ENCODE measurements around the gene GSAP. TPM values are rescaled to one million over a fixed set of nuclear protein-coding genes. Genes with fewer than 3 reads are reported as not detected.

The GSAP gene
- total RNA-seq, 1 donor from 2014 or later = 1.9 TPM

DNA sequence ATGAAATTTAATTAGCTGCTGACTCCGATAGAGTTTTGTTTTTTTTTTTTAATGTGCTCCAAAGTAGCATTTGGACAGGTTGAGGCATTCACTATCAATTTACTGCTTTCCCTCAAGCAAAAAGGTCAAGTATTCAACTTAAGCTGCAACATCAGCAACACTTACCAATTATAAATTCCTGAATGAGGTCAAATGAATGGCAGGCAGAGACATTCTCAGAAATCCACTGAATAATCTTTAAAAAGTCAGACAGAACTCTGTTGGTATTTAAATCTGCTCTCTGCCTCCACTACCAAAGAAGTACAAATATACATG is 62.8 kb downstream of the GSAP start:
- TF ChIP-seq, protein P1, sequence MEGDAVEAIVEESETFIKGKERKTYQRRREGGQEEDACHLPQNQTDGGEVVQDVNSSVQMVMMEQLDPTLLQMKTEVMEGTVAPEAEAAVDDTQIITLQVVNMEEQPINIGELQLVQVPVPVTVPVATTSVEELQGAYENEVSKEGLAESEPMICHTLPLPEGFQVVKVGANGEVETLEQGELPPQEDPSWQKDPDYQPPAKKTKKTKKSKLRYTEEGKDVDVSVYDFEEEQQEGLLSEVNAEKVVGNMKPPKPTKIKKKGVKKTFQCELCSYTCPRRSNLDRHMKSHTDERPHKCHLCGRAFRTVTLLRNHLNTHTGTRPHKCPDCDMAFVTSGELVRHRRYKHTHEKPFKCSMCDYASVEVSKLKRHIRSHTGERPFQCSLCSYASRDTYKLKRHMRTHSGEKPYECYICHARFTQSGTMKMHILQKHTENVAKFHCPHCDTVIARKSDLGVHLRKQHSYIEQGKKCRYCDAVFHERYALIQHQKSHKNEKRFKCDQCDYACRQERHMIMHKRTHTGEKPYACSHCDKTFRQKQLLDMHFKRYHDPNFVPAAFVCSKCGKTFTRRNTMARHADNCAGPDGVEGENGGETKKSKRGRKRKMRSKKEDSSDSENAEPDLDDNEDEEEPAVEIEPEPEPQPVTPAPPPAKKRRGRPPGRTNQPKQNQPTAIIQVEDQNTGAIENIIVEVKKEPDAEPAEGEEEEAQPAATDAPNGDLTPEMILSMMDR (IDR thresholded peaks at IDR 0.05; ENCODE audit: unreplicated experiment) = no peak
- Mint-ChIP-seq H3K4me3 (ENCODE audit: unreplicated experiment) (no peak overlapping the region), H3K36me3 (ENCODE audit: low read depth, unreplicated experiment) (no peaks in the 10 kb centered on the region), H3K27ac (ENCODE audit: unreplicated experiment) (no peak overlapping the region), H3K27me3 (ENCODE audit: unreplicated experiment) (no peaks in the 10 kb centered on the region), H3K9me3 (ENCODE audit: unreplicated experiment) (no peaks in the 10 kb centered on the region), H3K4me1 (ENCODE audit: unreplicated experiment) (peaks cover 31% of the 10 kb centered on the region)
- DNase-seq (ENCODE audit: low spot score) = no peak

DNA sequence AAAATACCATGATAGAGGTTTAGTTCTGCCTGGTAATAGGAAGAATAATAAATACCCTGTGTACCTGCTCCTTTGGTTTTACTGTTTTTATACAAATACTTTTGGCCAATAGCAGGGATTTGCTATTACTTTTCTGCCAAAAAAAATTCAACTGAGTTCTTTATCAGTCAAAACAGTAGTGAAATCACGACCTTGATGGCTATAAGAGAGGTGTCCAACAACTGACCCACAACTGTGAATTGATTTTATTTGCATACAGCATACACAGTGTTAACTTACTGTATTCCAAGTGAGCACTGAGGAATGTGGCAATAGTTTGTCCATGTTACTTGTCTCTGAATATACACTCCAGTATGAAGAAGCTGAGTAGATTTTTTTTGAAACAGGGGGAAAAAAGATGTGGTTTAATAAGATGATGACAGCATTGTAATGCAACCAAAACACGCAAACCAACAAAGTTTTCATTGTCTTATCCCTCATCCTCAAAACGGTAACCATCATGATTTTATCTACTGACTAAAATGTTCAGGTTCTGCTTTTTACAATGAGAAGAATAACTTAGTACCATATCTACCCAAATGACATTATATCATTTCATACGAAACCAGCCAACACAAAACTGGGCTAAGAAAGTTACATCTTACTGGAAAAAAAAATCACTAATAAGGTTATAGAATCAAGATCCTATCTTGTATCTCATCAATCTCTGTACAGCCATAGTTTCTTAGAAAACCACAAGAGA is 63.3 kb downstream of the GSAP start:
- H3K36me3 Mint-ChIP-seq (ENCODE audit: low read depth, unreplicated experiment) = no peaks in the 10 kb centered on the region
- H3K27ac Mint-ChIP-seq (ENCODE audit: unreplicated experiment) = no peak overlapping the region

DNA sequence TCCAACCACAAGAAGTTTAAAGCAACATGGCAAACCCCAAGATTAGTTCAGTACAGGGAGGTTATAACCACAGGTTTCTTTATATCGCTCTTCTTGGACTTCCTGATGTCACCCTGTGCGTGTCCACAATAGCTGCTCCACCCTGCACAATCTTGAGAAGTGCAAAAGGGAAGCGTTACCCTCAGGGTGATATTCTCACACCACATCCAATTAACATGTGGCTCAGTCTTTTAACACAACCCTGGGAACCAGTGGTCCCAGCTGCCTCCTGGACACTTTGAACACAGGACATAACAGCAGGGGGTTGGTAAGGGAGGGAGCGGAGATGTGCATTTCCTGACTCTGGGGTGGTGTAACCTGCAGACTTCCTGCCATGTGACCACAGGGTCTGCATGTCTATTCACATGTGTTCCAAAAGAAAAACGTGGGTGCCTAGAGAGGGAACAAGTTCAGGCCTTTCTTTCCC is 64.6 kb downstream of the GSAP start:
- Mint-ChIP-seq H3K27me3 (ENCODE audit: unreplicated experiment) (no peaks in the 10 kb centered on the region), H3K9me3 (ENCODE audit: unreplicated experiment) (no peaks in the 10 kb centered on the region), H3K4me3 (ENCODE audit: unreplicated experiment) (peak overlapping the region; percentile 40), H3K27ac (ENCODE audit: unreplicated experiment) (peak overlapping the region; percentile 96), H3K36me3 (ENCODE audit: low read depth, unreplicated experiment) (no peaks in the 10 kb centered on the region), H3K4me1 (ENCODE audit: unreplicated experiment) (peaks cover 40% of the 10 kb centered on the region)
- TF ChIP-seq, protein P1 (IDR thresholded peaks at IDR 0.05; ENCODE audit: unreplicated experiment) = no peak
- peak; percentile 17 for DNase-seq (ENCODE audit: low spot score)

More for the DNA sequence above, 63.3 kb downstream of the GSAP start:
- no peaks in the 10 kb centered on the region for H3K27me3 Mint-ChIP-seq (ENCODE audit: unreplicated experiment)
- no peak overlapping the region for H3K4me3 Mint-ChIP-seq (ENCODE audit: unreplicated experiment)
- H3K4me1 Mint-ChIP-seq (ENCODE audit: unreplicated experiment) = peaks cover 34% of the 10 kb centered on the region
- DNase-seq (ENCODE audit: low spot score) = no peak
- TF ChIP-seq, protein P1 (IDR thresholded peaks at IDR 0.05; ENCODE audit: unreplicated experiment) = no peak
- no peaks in the 10 kb centered on the region for H3K9me3 Mint-ChIP-seq (ENCODE audit: unreplicated experiment)

DNA sequence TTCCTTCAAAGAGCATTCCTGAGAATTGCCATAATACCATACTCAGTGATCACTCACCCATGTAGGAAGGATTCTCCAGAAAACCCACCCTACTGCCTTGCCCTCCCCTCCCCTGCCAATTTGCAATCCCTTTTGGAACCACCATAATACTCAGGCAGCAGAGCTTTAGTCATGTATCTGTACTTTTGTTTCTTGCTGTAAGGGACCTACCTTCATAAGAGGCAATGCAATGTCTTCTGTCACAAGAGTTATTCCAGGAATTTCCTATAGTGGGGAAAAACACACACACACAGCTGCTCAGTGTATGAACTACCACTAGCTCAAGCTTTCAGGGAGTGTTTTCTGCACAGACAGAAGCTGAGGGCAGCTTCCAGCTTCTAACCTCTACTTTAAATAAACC is 67.0 kb downstream of the GSAP start:
- no peaks in the 10 kb centered on the region for H3K27me3 Mint-ChIP-seq (ENCODE audit: unreplicated experiment)
- TF ChIP-seq, protein P1 (IDR thresholded peaks at IDR 0.05; ENCODE audit: unreplicated experiment) = no peak
- no peaks in the 10 kb centered on the region for H3K36me3 Mint-ChIP-seq (ENCODE audit: low read depth, unreplicated experiment)
- peak overlapping the region; percentile 31 for H3K27ac Mint-ChIP-seq (ENCODE audit: unreplicated experiment)
- no peak for DNase-seq (ENCODE audit: low spot score)
- H3K9me3 Mint-ChIP-seq (ENCODE audit: unreplicated experiment) = no peaks in the 10 kb centered on the region
- H3K4me1 Mint-ChIP-seq (ENCODE audit: unreplicated experiment) = peaks cover 40% of the 10 kb centered on the region
- H3K4me3 Mint-ChIP-seq (ENCODE audit: unreplicated experiment) = no peak overlapping the region

DNA sequence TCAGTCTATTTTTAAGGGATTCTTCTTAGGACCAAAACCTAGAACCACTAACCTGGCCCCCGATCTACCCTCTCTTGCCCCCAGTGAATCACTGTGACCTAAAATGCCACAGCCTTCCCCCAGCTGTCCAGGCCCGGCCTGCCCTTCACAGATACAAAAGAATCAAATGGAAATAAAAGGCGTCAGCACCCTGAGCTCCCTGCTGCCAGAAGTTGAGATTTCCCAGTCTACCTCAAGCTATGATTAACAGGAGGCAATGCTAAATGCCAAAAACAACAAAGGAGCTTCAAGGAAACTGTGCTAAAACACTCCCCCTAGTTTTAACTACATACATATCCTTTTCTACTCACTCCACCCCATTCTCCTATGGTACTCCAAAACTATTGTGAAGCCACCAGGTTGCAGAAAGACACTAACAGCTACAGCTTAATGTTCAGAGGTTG is 67.8 kb downstream of the GSAP start:
- Mint-ChIP-seq H3K36me3 (ENCODE audit: low read depth, unreplicated experiment) (no peaks in the 10 kb centered on the region), H3K27ac (ENCODE audit: unreplicated experiment) (no peak overlapping the region), H3K9me3 (ENCODE audit: unreplicated experiment) (no peaks in the 10 kb centered on the region), H3K4me3 (ENCODE audit: unreplicated experiment) (no peak overlapping the region), H3K27me3 (ENCODE audit: unreplicated experiment) (no peaks in the 10 kb centered on the region), H3K4me1 (ENCODE audit: unreplicated experiment) (peaks cover 40% of the 10 kb centered on the region)
- TF ChIP-seq, protein P1 (IDR thresholded peaks at IDR 0.05; ENCODE audit: unreplicated experiment) = no peak
- DNase-seq (ENCODE audit: low spot score) = no peak

All from endothelial cell (in vitro differentiated cells).